Tibial nerve (tissue), 4 donors: ENCODE data around the gene GPC4.

ENCODE experiments used
- CTCF ChIP-seq, 5 experiments: fragments of 200-600 bp in 3 of 5; fragments of 450-650 bp in 2 of 5; sonication (generic) in 3 of 5; IDR thresholded peaks; one replicate each; pipeline ENCODE4 v1.5.1; 2016 to 2019; ENCODE audit warnings: antibody characterized with exemption in 5 of 5, mild to moderate bottlenecking in 3 of 5, moderate library complexity in 2 of 5
- EP300 ChIP-seq, 2 donors: sonication (generic); formaldehyde crosslinking; IDR thresholded peaks; one replicate each; pipeline ENCODE4 v1.6.1; 2017; ENCODE audit warnings: antibody characterized with exemption in 2 of 2, mild to moderate bottlenecking in 1 of 2

- TF ChIP-seq EP300 (IDR thresholded peaks at IDR 0.05) = no peak
- no peak for TF ChIP-seq CTCF (IDR thresholded peaks at IDR 0.05)
Measured at GRCh38 chrX:133365871-133366611, 49.2 kb downstream of the GPC4 start.
